ENCODE data around the gene TFF1.

Gene TFF1

DNA sequence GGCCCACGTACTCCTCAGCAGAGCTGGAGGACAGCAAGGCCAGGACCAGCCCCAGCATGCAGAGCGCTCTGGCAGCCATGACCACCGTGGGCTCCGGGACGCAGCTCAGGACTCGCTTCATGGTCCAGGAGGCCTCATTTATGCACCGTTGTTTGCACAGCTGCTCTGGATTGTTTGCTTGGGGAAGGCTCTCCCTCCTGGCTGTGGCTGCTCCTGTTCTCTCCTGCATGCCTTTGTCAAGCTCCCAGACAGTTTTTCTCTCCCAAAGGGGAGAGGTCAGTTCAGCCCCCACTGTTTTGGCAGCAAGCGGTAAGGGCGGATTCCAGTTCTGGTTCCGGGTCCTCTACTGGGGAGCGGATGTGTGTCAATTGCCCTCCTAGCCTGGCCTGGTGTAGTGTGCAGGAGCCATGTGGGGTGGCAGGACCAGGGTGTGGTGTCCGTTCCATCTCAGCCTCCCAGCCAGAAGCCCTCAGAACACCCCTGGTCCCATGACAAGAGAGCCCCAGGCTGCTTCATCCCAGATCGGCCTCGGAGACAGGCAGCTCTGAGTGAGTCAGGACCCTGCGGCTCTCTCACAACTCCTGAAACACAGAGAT lies 50.9 kb downstream of the TFF1 start, which contains the start of gene TFF3:
TSS of gene TFF3 (minus strand) at position 114 of the 596 bp plus-strand sequence. CDS start at position 79, 35 bp downstream.
- peak in 1 of 2 experiments; percentile 16 for DNase-seq

DNA sequence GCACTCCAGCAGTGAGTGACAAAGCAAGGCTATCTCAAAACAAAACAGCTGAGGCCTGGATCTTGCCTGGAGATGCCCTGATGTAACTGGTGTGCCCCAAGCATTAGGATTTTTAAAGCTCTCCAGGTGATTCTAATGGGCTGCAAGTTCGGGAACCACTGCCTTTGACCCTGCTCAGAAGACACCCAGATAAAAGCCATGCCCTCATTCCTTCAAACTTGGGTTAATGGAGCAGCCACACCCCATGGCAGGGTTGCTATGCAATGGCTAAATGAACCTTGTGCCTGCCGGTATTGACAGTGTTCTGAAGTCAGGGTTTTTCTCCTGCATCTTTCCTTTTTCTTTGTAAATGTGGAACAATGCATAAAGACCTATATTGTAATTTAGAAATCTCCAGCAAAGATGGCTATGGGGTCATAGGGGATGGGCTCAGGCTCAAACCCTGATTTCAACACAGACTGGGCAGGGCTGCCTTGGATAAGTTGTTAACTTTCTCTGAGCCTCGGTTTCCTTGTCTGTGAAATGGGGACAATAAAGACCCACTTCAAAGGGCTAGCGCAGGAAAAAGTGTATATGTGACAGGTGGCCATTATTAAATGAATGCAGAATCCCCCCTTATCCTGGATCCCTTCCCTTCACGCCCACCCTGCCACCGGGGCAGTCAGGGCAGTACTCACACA lies 51.6 kb downstream of the TFF1 start:
- DNase-seq = no peak

DNA sequence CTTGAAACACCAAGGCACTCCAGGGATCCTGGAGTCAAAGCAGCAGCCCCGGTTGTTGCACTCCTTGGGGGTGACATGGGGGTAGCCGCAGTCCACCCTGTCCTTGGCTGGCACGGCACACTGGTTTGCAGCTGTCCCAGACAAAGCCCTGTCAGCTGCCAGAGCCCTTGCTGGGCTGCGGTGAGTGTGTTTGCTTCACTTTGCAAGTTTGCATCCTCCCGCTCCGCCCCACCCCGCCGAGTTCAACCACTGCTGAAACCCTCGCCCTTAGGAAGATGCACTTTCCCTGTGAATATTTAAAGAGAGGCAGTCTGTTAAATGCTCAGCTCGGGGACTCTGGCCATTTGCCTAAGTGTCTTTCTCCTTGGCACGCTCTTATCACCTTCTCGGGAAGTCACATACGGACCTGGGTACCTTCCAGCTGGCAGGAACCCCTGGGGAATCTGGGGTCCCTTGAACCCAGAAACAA lies 52.8 kb downstream of the TFF1 start:
- peak; percentile 44 to 76 for DNase-seq

DNA sequence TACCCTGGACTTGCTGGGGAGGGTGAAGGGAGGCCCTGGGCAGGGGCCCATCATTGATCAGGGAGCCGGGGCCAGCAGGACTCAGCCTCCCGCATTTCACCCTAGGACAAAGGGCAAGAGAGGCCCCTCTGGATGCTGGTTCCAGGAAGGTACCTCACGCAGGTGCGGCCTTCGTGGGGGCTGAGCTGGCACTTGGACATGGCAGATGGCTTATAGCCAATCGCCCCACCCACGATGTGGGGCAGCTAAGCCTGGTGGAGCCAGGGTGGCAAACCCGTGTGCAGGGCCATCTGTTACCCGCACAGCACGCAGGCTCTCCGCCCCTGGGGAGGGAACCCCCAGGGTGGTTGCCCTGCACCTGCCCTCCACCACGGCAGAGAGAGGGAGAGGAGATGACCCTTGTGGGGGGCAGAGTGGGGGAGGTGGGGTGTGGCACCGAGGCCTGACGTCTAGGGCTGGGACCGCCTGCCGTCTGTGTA lies 53.7 kb downstream of the TFF1 start:
- peak; percentile 73 to 90 for DNase-seq

Measured in NCI-H524 (cell line).